SK-N-SH (cell line): Measurements from ENCODE around the gene PDE6D. TPM values are rescaled to one million over a fixed set of nuclear protein-coding genes. Genes with fewer than 3 reads are reported as not detected.

Experiments used
- CTCF ChIA-PET: fragments of 300-600, 350-600 bp; formaldehyde crosslinking; extraction: SDS; loops from one replicate; lab custom pipeline; 2021; lab: Yijun Ruan, JAX
- POLR2A ChIA-PET: fragments of 350-600 bp; sonication (Branson Sonifier 250); formaldehyde crosslinking; extraction: SDS; loops from one replicate; lab custom pipeline; 2020; ENCODE audit warnings: antibody characterized with exemption, inconsistent platforms; lab: Yijun Ruan, JAX
- DNase-seq: peaks from one replicate; pipeline ENCODE4 v3.0.0; 2012
- H2AFZ ChIP-seq: fragments of 200-600 bp; sonication (generic); 2 replicates; pipeline ENCODE4 v1.8.1; 2016; ENCODE audit warnings: antibody characterized with exemption, mild to moderate bottlenecking, low read depth
- H3F3A ChIP-seq: fragments of 200-600 bp; sonication (generic); replicated peaks from 2 replicates; pipeline ENCODE3; 2016; ENCODE audit warnings: antibody characterized with exemption, mild to moderate bottlenecking; ENCODE audit not compliant: insufficient read depth
- H3K27ac ChIP-seq, 2 experiments: fragments of 200-500 bp in 1 of 2; fragments of 200-600 bp in 1 of 2; sonication (Bioruptor generic) in 1 of 2; sonication (generic), shearing (Covaris generic) in 1 of 2; 2 replicates each; pipeline versions ENCODE4 v1.5.1 to v1.6.1; 2014 to 2016; ENCODE audit warnings: low read depth in 2 of 2, inconsistent platforms in 1 of 2, low read length in 1 of 2, mild to moderate bottlenecking in 1 of 2, mixed read lengths in 1 of 2
- H3K27me3 ChIP-seq: fragments of 200-600 bp; sonication (generic), shearing (Covaris generic); 2 replicates; pipeline ENCODE4 v1.6.1; 2016; ENCODE audit warnings: mixed run types; ENCODE audit not compliant: insufficient read depth
- H3K36me3 ChIP-seq, 2 experiments: fragments of 200-500 bp in 1 of 2; fragments of 200-600 bp in 1 of 2; sonication (Bioruptor generic) in 1 of 2; sonication (generic) in 1 of 2; replicated peaks in 1 of 2; 2 replicates each; pipeline versions ENCODE3 to v1.5.1; 2014 to 2016; ENCODE audit warnings: low read length in 1 of 2, mild to moderate bottlenecking in 1 of 2; ENCODE audit not compliant: insufficient read depth in 2 of 2, control insufficient read depth in 1 of 2
- H3K4me1 ChIP-seq, 2 experiments: fragments of 200-500 bp in 1 of 2; fragments of 200-600 bp in 1 of 2; sonication (Bioruptor generic) in 1 of 2; sonication (generic), shearing (Covaris generic) in 1 of 2; 2 replicates each; pipeline versions ENCODE4 v1.5.1 to v1.6.1; 2014 to 2016; ENCODE audit warnings: low read depth in 1 of 2, low read length in 1 of 2, mixed run types in 1 of 2; ENCODE audit not compliant: insufficient read depth in 2 of 2, control insufficient read depth in 1 of 2
- H3K4me2 ChIP-seq: fragments of 200-600 bp; sonication (generic), shearing (Covaris generic); 2 replicates; pipeline ENCODE4 v1.6.1; 2017; ENCODE audit warnings: mixed run types
- H3K4me3 ChIP-seq, 2 experiments: fragments of 200-500 bp in 1 of 2; fragments of 200-600 bp in 1 of 2; sonication (Bioruptor generic) in 1 of 2; sonication (generic), shearing (Covaris generic) in 1 of 2; 2 replicates each; pipeline versions ENCODE4 v1.5.1 to v1.8.1; 2014 to 2016; ENCODE audit warnings: low read depth in 2 of 2, inconsistent platforms in 1 of 2, low read length in 1 of 2, mild to moderate bottlenecking in 1 of 2, mixed read lengths in 1 of 2, moderate library complexity in 1 of 2
- H3K79me2 ChIP-seq: fragments of 200-600 bp; sonication (generic); 2 replicates; pipeline ENCODE4 v1.8.1; 2017; ENCODE audit warnings: mild to moderate bottlenecking; ENCODE audit not compliant: insufficient read depth
- H3K9ac ChIP-seq: fragments of 200-600 bp; sonication (generic); 2 replicates; pipeline ENCODE4 v1.6.1; 2017; ENCODE audit warnings: mixed run types
- H3K9me2 ChIP-seq: fragments of 200-600 bp; sonication (generic); 2 replicates; pipeline ENCODE4 v1.6.1; 2017; ENCODE audit warnings: mixed run types
- H3K9me3 ChIP-seq: fragments of 200-600 bp; sonication (generic); 2 replicates; pipeline ENCODE4 v1.6.1; 2017; ENCODE audit warnings: mixed run types, mild to moderate bottlenecking, moderate library complexity
- H4K20me1 ChIP-seq: fragments of 200-600 bp; sonication (generic); 2 replicates; pipeline ENCODE4 v1.6.1; 2017; ENCODE audit warnings: mild to moderate bottlenecking, mixed run types; ENCODE audit not compliant: insufficient read depth
- CHD2 ChIP-seq: fragments of 150-350 bp; IDR thresholded peaks from 2 replicates; pipeline ENCODE4 v1.6.1; 2018; ENCODE audit warnings: low read length; ENCODE audit not compliant: partially characterized antibody
- EP300 ChIP-seq, 2 experiments: IDR thresholded peaks; 2 replicates each; pipeline versions ENCODE4 v1.4.0 to v1.6.1; 2012; ENCODE audit warnings: borderline replicate concordance in 1 of 2, low read depth in 1 of 2, low read length in 1 of 2
- EZH2phosphoT487 ChIP-seq: fragments of 200-600 bp; sonication (generic); IDR thresholded peaks from 2 replicates; pipeline ENCODE4 v1.6.1; 2017; ENCODE audit warnings: low read depth, mixed run types, mild to moderate bottlenecking, antibody characterized with exemption, moderate library complexity, borderline replicate concordance
- FOXJ3 ChIP-seq: sonication (generic); formaldehyde crosslinking; IDR thresholded peaks from 2 replicates; pipeline ENCODE4 v1.5.1; 2020; ENCODE audit warnings: mild to moderate bottlenecking, missing genetic modification reagents
- FOXM1 ChIP-seq: IDR thresholded peaks from 2 replicates; pipeline ENCODE4 v1.4.0; 2012; ENCODE audit warnings: low read depth, mild to moderate bottlenecking
- GABPA ChIP-seq: IDR thresholded peaks from 2 replicates; pipeline ENCODE4 v1.4.0; 2012; ENCODE audit warnings: low read depth, mild to moderate bottlenecking
- MXI1 ChIP-seq: IDR thresholded peaks from 2 replicates; pipeline ENCODE4 v1.6.1; 2012; ENCODE audit warnings: mild to moderate bottlenecking, low read depth, low read length, improper control_type of control experiment
- RXRA ChIP-seq: IDR thresholded peaks from 2 replicates; pipeline ENCODE4 v1.4.0; 2012; ENCODE audit warnings: low read depth, mild to moderate bottlenecking, borderline replicate concordance
- SMC3 ChIP-seq: IDR thresholded peaks from 2 replicates; pipeline ENCODE4 v1.6.1; 2012; ENCODE audit warnings: low read depth, low read length, improper control_type of control experiment
- TCF12 ChIP-seq: IDR thresholded peaks from 2 replicates; pipeline ENCODE4 v1.4.0; 2012
- YY1 ChIP-seq: IDR thresholded peaks from 2 replicates; pipeline ENCODE4 v1.4.0; 2012; ENCODE audit warnings: low read depth, mild to moderate bottlenecking
- WGBS: methylation state at CpG from one replicate; pipeline ENCODE4 v1.1.6; 2017; ENCODE audit warnings: low lambda C conversion rate; 5-methylcytosine and 5-hydroxymethylcytosine counted together
- polyA plus RNA-seq, 3 experiments: library from polyadenylated mRNA; depleted of rRNA; stranded (reverse); fragments of >200 nt; gene quantifications; 2 replicates each; pipeline ENCODE4 v1.2.3, GENCODE V29; 2012
- TF ChIP-seq, protein P1 (sequence below): fragments of 200-600 bp; sonication (generic); IDR thresholded peaks from 2 replicates; pipeline ENCODE4 v1.6.1; 2017; ENCODE audit warnings: antibody characterized with exemption, mild to moderate bottlenecking, moderate library complexity
- TF ChIP-seq, protein P2 (sequence below): IDR thresholded peaks from 2 replicates; pipeline ENCODE4 v1.4.0; 2012; ENCODE audit warnings: low read depth, borderline replicate concordance
- TF ChIP-seq, protein P3 (sequence below): IDR thresholded peaks from 2 replicates; pipeline ENCODE4 v1.4.0; 2012; ENCODE audit warnings: low read depth
- TF ChIP-seq, protein P4 (sequence below): IDR thresholded peaks from 2 replicates; pipeline ENCODE4 v1.4.0; 2012; ENCODE audit warnings: low read depth, borderline replicate concordance

The PDE6D gene
- polyA plus RNA-seq, 1 of the 3 experiments (the other 2 are of a cell fraction), result 33.9 TPM

DNA sequence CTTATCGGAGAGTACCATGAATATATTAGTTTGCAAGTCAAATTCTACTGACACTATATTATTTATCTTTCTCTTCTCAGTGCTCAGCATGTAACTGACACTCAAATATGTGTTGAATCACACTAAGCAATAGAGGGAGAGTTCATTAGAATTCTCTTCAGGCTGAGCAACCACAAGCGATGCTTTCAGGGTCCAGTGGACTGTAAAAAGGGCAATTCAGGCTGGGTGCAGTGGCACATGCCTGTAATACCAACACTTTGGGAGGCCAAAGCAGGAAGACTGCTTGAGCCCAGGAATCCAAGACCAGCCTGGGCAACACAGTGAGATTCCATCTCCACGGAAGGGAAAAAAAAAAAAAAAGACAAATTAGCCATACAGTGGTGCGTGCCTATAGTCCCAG is 16.3 kb downstream of the PDE6D start:
- POLR2A ChIA-PET, result no interaction called here
- Histone ChIP-seq H4K20me1 (no peaks in the 10 kb centered on the region), H3K9me2 (no peaks in the 10 kb centered on the region), H3F3A (no peaks in the 10 kb centered on the region), H3K27ac (no peak overlapping the region), H3K9me3 (no peaks in the 10 kb centered on the region), H3K9ac (no peak overlapping the region), H3K27me3 (no peaks in the 10 kb centered on the region), H2AFZ (no peak overlapping the region), H3K4me1 (no peaks in the 10 kb centered on the region), H3K4me2 (no peak overlapping the region), H3K79me2 (no peaks in the 10 kb centered on the region), H3K4me3 (no peak overlapping the region), H3K36me3 (no peaks in the 10 kb centered on the region)
- no peak for TF ChIP-seq FOXJ3 (CRISPR knock-in tag)
- 75% methylated on average over 4 of the region's 4 CpGs for WGBS
- no peak for DNase-seq
- CTCF ChIA-PET, result interaction anchor here (1.3 kb wide), 1 partner anchor 48 kb away, joined by 3 read pairs; no protein-coding TSS in a partner anchor

DNA sequence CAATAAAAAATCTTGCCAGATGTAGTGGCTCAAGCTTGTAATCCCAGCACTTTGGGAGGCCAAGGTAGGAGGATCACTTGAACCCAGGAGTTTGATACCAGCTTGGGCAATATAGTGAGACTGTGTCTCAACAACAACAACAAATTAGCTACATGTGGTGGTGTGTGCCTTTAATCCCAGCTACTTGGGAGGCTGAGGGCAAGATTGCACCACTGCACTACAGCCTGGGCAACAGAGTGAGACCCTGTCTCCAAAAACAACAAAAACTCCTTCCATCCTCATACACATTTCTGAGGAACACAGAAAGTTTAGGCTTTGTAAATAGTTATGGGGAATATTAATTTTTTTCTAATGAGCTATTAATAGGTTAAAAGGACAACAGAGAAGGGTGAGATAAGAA is 17.0 kb downstream of the PDE6D start:
- Histone ChIP-seq H3K79me2 (no peaks in the 10 kb centered on the region), H3K9me2 (no peaks in the 10 kb centered on the region), H3K4me1 (no peaks in the 10 kb centered on the region), H3K9me3 (no peaks in the 10 kb centered on the region), H3F3A (no peaks in the 10 kb centered on the region), H3K36me3 (no peaks in the 10 kb centered on the region), H3K27me3 (no peaks in the 10 kb centered on the region), H3K4me2 (no peak overlapping the region), H3K27ac (no peak overlapping the region), H4K20me1 (no peaks in the 10 kb centered on the region), H2AFZ (no peak overlapping the region), H3K9ac (no peak overlapping the region), H3K4me3 (no peak overlapping the region)
- POLR2A ChIA-PET, result no interaction called here
- CTCF ChIA-PET, result no interaction called here
- TF ChIP-seq TCF12 (no peak), YY1 (no peak), CHD2 (no peak), RXRA (no peak), EP300 (IDR thresholded peaks at IDR 0.05; ENCODE audit: borderline replicate concordance in 1 of 2, low read depth in 1 of 2, low read length in 1 of 2) (no peak), SMC3 (no peak), FOXM1 (no peak), GABPA (no peak), EZH2phosphoT487 (no peak), MXI1 (no peak)
- TF ChIP-seq, protein P1, sequence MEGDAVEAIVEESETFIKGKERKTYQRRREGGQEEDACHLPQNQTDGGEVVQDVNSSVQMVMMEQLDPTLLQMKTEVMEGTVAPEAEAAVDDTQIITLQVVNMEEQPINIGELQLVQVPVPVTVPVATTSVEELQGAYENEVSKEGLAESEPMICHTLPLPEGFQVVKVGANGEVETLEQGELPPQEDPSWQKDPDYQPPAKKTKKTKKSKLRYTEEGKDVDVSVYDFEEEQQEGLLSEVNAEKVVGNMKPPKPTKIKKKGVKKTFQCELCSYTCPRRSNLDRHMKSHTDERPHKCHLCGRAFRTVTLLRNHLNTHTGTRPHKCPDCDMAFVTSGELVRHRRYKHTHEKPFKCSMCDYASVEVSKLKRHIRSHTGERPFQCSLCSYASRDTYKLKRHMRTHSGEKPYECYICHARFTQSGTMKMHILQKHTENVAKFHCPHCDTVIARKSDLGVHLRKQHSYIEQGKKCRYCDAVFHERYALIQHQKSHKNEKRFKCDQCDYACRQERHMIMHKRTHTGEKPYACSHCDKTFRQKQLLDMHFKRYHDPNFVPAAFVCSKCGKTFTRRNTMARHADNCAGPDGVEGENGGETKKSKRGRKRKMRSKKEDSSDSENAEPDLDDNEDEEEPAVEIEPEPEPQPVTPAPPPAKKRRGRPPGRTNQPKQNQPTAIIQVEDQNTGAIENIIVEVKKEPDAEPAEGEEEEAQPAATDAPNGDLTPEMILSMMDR, result no peak
- TF ChIP-seq, protein P2, sequence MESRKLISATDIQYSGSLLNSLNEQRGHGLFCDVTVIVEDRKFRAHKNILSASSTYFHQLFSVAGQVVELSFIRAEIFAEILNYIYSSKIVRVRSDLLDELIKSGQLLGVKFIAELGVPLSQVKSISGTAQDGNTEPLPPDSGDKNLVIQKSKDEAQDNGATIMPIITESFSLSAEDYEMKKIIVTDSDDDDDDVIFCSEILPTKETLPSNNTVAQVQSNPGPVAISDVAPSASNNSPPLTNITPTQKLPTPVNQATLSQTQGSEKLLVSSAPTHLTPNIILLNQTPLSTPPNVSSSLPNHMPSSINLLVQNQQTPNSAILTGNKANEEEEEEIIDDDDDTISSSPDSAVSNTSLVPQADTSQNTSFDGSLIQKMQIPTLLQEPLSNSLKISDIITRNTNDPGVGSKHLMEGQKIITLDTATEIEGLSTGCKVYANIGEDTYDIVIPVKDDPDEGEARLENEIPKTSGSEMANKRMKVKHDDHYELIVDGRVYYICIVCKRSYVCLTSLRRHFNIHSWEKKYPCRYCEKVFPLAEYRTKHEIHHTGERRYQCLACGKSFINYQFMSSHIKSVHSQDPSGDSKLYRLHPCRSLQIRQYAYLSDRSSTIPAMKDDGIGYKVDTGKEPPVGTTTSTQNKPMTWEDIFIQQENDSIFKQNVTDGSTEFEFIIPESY, result no peak
- TF ChIP-seq, protein P3, sequence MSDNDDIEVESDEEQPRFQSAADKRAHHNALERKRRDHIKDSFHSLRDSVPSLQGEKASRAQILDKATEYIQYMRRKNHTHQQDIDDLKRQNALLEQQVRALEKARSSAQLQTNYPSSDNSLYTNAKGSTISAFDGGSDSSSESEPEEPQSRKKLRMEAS, result no peak
- TF ChIP-seq, protein P4, sequence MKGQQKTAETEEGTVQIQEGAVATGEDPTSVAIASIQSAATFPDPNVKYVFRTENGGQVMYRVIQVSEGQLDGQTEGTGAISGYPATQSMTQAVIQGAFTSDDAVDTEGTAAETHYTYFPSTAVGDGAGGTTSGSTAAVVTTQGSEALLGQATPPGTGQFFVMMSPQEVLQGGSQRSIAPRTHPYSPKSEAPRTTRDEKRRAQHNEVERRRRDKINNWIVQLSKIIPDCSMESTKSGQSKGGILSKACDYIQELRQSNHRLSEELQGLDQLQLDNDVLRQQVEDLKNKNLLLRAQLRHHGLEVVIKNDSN, result no peak
- DNase-seq, result no peak
